OCI-LY3 (cell line): ENCODE results near the gene POU2AF2.
"Not testable (repeated sequence)": the region's sequence is repeated elsewhere in the genome, so short reads cannot be mapped to it uniquely, and the experiment has no call there.

Source experiments
- H2AFZ ChIP-seq: fragments of 200-600, 300-600 bp; shearing (Covaris generic); 2 replicates; pipeline ENCODE4 v1.6.0; 2014; ENCODE audit warnings: antibody characterized with exemption, low read depth, low read length
- H3K27ac ChIP-seq: fragments of 200-600, 300-600 bp; sonication (generic); 2 replicates; pipeline ENCODE4 v1.5.1; 2014; ENCODE audit warnings: mild to moderate bottlenecking, low read length, moderate library complexity, mixed read lengths
- H3K27me3 ChIP-seq: fragments of 200-600, 300-600 bp; sonication (generic); 2 replicates; pipeline ENCODE4 v1.6.1; 2014; ENCODE audit warnings: low read depth, low read length, mixed read lengths
- H3K36me3 ChIP-seq: fragments of 200-600, 300-600 bp; sonication (generic); replicated peaks from 2 replicates; pipeline ENCODE3; 2014; ENCODE audit warnings: low read depth, low read length, mixed read lengths
- H3K4me1 ChIP-seq: fragments of 300-600, 200-600 bp; sonication (generic); 2 replicates; pipeline ENCODE4 v1.6.1; 2014; ENCODE audit warnings: low read length, mixed read lengths
- H3K4me2 ChIP-seq: fragments of 200-600, 300-600 bp; sonication (generic); 2 replicates; pipeline ENCODE4 v1.6.1; 2014; ENCODE audit warnings: low read length, mixed read lengths
- H3K4me3 ChIP-seq: fragments of 300-600, 200-600 bp; sonication (generic); 2 replicates; pipeline ENCODE4 v1.5.1; 2014; ENCODE audit warnings: antibody characterized with exemption, mild to moderate bottlenecking, low read length, moderate library complexity
- H3K79me2 ChIP-seq: fragments of 300-600, 200-600 bp; shearing (Covaris generic); 2 replicates; pipeline ENCODE4 v1.6.1; 2014; ENCODE audit warnings: mild to moderate bottlenecking, low read length, mixed read lengths
- H3K9ac ChIP-seq: fragments of 300-600, 200-600 bp; shearing (Covaris generic); 2 replicates; pipeline ENCODE4 v1.6.0; 2014; ENCODE audit warnings: mild to moderate bottlenecking, low read length, moderate library complexity
- H3K9me3 ChIP-seq: fragments of 200-600, 300-600 bp; shearing (Covaris generic); 2 replicates; pipeline ENCODE4 v1.6.1; 2014; ENCODE audit warnings: low read length, mixed read lengths; ENCODE audit not compliant: insufficient read depth
- H4K20me1 ChIP-seq: fragments of 200-600, 300-600 bp; sonication (generic); 2 replicates; pipeline ENCODE4 v1.6.1; 2016; ENCODE audit warnings: low read length, mixed read lengths; ENCODE audit not compliant: insufficient read depth
- CTCF ChIP-seq: fragments of 200-600, 300-600 bp; sonication (generic); IDR thresholded peaks from 2 replicates; pipeline ENCODE4 v1.5.1; 2014; ENCODE audit warnings: antibody characterized with exemption, low read length, low read depth
- EZH2phosphoT487 ChIP-seq: fragments of 200-600 bp; shearing (Covaris generic); IDR thresholded peaks from 2 replicates; pipeline ENCODE4 v1.6.1; 2018; ENCODE audit warnings: antibody characterized with exemption, mixed run types, low read depth

Gene POU2AF2

DNA sequence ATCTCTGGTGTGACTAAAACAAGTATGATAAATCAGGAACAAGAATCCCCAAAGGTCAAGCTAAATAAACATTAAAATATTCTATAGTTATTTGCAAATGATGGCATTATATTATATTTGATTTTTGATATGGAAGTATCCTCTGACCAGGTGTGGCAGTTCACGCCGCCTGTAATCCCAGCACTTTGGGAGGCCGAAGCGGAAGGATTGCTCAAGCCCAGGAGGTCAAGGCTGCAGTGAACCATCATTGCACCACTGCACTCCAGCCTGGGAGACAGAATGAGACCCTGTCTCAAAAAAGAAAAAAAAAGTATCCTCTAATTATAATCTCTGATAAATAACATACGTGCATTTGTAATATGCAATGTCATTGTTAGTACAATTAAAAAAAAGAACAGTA lies 46.2 kb downstream of the POU2AF2 start:
- Histone ChIP-seq H3K27me3 (no peaks in the 10 kb centered on the region), H3K27ac (no peak overlapping the region), H3K4me1 (peaks cover 8% of the 10 kb centered on the region), H3K4me2 (no peak overlapping the region), H4K20me1 (no peaks in the 10 kb centered on the region), H2AFZ (no peak overlapping the region), H3K79me2 (no peaks in the 10 kb centered on the region), H3K36me3 (no peaks in the 10 kb centered on the region), H3K4me3 (no peak overlapping the region), H3K9me3 (no peaks in the 10 kb centered on the region), H3K9ac (no peak overlapping the region)
- TF ChIP-seq EZH2phosphoT487, result no peak
- TF ChIP-seq CTCF, result no peak

DNA sequence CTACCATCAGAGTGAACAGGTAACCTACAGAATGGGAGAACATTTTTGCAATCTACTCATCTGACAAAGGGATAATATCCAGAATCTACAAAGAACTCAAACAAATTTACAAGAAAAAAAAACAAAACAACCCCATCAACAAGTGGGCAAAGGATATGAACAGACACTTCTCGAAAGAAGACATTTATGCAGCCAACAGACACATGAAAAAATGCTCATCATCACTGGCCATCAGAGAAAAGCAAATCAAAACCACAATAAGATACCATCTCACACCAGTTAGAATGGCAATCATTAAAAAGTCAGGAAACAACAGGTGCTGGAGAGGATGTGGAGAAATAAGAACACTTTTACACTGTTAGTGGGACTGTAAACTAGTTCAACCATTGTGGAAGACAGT lies 46.9 kb downstream of the POU2AF2 start:
- not testable (repeated sequence) for H2AFZ ChIP-seq, H3K79me2 ChIP-seq, H4K20me1 ChIP-seq, H3K27ac ChIP-seq, H3K4me3 ChIP-seq, H3K27me3 ChIP-seq, H3K9me3 ChIP-seq, H3K4me2 ChIP-seq, H3K9ac ChIP-seq, H3K36me3 ChIP-seq, H3K4me1 ChIP-seq

DNA sequence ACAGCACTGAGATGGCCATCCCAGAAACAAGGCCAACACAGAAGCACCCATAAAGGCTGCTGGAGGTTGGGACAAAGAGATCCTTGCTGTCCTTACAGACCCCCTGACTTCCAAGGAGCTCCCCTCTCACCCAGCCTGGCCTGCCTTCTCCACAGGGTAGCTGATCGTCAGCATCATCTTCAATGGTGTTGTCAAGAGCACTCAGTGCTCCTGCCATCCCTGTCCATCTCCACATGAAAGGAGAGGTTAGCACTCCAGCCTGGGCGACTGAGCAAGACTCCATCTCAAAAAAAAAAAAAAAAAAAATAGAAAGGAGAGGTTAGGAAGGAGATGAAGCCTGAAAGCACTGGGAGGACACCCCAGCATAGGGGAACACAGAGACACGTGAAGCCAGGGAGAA lies 50.7 kb downstream of the POU2AF2 start:
- TF ChIP-seq EZH2phosphoT487 (no peak), CTCF (no peak)
- no peak overlapping the region for H3K9ac ChIP-seq
- H3K27ac ChIP-seq, result no peak overlapping the region
- no peaks in the 10 kb centered on the region for H3K27me3 ChIP-seq
- no peak overlapping the region for H2AFZ ChIP-seq
- no peak overlapping the region for H3K4me3 ChIP-seq
- no peaks in the 10 kb centered on the region for H4K20me1 ChIP-seq
- no peaks in the 10 kb centered on the region for H3K36me3 ChIP-seq
- H3K4me1 ChIP-seq, result peaks cover 16% of the 10 kb centered on the region
- no peaks in the 10 kb centered on the region for H3K79me2 ChIP-seq
- 0 out of 2 replicates have a peak overlapping the region, but pooled peaks have one; percentile 18 for H3K4me2 ChIP-seq
- no peaks in the 10 kb centered on the region for H3K9me3 ChIP-seq

- H3K27me3 ChIP-seq, result no peaks in the 10 kb centered on the region
- no peak overlapping the region for H3K9ac ChIP-seq
- H4K20me1 ChIP-seq, result no peaks in the 10 kb centered on the region
- H3K27ac ChIP-seq, result no peak overlapping the region
- H3K4me1 ChIP-seq, result peaks cover 30% of the 10 kb centered on the region
- H3K9me3 ChIP-seq, result no peaks in the 10 kb centered on the region
- H3K36me3 ChIP-seq, result no peaks in the 10 kb centered on the region
- no peaks in the 10 kb centered on the region for H3K79me2 ChIP-seq
- H3K4me3 ChIP-seq, result no peak overlapping the region
- no peak overlapping the region for H3K4me2 ChIP-seq
- TF ChIP-seq EZH2phosphoT487 (no peak), CTCF (no peak)
- no peak overlapping the region for H2AFZ ChIP-seq
Measured at GRCh38 chr11:111297696-111298095, 52.2 kb downstream of the POU2AF2 start.
